MM.1S (cell line): ENCODE results near the gene DDX52.

Experiments
- EZH2 ChIP-seq: fragments of 300-600 bp; sonication (generic); optimal IDR thresholded peaks from 2 replicates; pipeline ENCODE3; 2017; ENCODE audit warnings: low read depth, mild to moderate bottlenecking, antibody characterized with exemption, low read length, mixed read lengths
- EZH2phosphoT487 ChIP-seq: fragments of 300-600 bp; sonication (generic); IDR thresholded peaks from 2 replicates; pipeline ENCODE4 v1.6.1; 2018; ENCODE audit warnings: antibody characterized with exemption, low read length
- TF ChIP-seq, protein P1 (sequence below): fragments of 300-600 bp; sonication (generic); IDR thresholded peaks from 2 replicates; pipeline ENCODE4 v1.5.1; 2016; ENCODE audit warnings: antibody characterized with exemption, low read length, mixed read lengths

DNA sequence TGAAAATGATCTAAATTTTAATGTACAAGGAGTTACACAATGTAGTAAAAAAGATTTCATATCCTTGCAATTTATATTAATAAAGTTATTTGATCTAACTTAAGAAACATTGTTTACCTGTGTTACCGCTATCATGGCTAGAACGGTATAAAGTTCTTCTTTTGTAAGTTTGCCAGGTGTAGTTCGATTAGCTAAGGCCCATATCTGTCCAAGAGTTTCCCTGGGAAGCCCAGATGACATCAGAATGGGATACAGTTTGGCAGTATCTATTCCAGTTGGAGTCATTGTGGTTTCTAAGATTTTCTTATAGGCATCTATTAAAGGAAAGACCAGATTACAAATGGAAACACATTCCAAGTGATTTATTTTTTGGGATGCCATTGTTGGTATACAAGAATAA, 71.6 kb downstream of the DDX52 start:
- TF ChIP-seq, protein P1, sequence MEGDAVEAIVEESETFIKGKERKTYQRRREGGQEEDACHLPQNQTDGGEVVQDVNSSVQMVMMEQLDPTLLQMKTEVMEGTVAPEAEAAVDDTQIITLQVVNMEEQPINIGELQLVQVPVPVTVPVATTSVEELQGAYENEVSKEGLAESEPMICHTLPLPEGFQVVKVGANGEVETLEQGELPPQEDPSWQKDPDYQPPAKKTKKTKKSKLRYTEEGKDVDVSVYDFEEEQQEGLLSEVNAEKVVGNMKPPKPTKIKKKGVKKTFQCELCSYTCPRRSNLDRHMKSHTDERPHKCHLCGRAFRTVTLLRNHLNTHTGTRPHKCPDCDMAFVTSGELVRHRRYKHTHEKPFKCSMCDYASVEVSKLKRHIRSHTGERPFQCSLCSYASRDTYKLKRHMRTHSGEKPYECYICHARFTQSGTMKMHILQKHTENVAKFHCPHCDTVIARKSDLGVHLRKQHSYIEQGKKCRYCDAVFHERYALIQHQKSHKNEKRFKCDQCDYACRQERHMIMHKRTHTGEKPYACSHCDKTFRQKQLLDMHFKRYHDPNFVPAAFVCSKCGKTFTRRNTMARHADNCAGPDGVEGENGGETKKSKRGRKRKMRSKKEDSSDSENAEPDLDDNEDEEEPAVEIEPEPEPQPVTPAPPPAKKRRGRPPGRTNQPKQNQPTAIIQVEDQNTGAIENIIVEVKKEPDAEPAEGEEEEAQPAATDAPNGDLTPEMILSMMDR, result no peak
- TF ChIP-seq EZH2phosphoT487, result no peak
- no peak for TF ChIP-seq EZH2
